Dedifferentiated amniotic fluid mesenchymal stem cell (primary cell): ENCODE measurements around the gene MAP4K4.

Experiments used
- DNase-seq: peaks from one replicate; pipeline ENCODE4 v3.0.0-alpha.2; 2016; ENCODE audit errors: extremely low spot score

The MAP4K4 gene

GRCh38 chr2:101870444-101870843, 172.9 kb downstream of the MAP4K4 start:
- DNase-seq: no peak

- no peak for DNase-seq
Measured at GRCh38 chr2:101871480-101871879, 174.0 kb downstream of the MAP4K4 start.

- DNase-seq: no peak
Measured at GRCh38 chr2:101872480-101872879, 175.0 kb downstream of the MAP4K4 start.

GRCh38 chr2:101873543-101873942, 176.0 kb downstream of the MAP4K4 start:
- no peak for DNase-seq

- no peak for DNase-seq
Measured at GRCh38 chr2:101874069-101874468, 176.6 kb downstream of the MAP4K4 start.

GRCh38 chr2:101879466-101879865, 182.0 kb downstream of the MAP4K4 start:
- DNase-seq: no peak

- no peak for DNase-seq
Measured at GRCh38 chr2:101881131-101881530, 183.6 kb downstream of the MAP4K4 start.

GRCh38 chr2:101882769-101883307, 185.3 kb downstream of the MAP4K4 start:
- no peak for DNase-seq

- peak; percentile 41 for DNase-seq
Measured at GRCh38 chr2:101883860-101884259, 186.4 kb downstream of the MAP4K4 start.

GRCh38 chr2:101884423-101884822, 186.9 kb downstream of the MAP4K4 start:
- no peak for DNase-seq

- no peak for DNase-seq
Measured at GRCh38 chr2:101887328-101887727, 189.8 kb downstream of the MAP4K4 start.

- DNase-seq: no peak
Measured at GRCh38 chr2:101889460-101890098, 192.1 kb downstream of the MAP4K4 start.

- no peak for DNase-seq
Measured at GRCh38 chr2:101892377-101892776, 194.9 kb downstream of the MAP4K4 start.

- DNase-seq: no peak
Measured at GRCh38 chr2:101893681-101894381, 196.3 kb downstream of the MAP4K4 start.

GRCh38 chr2:101895039-101895438, 197.5 kb downstream of the MAP4K4 start:
- no peak for DNase-seq

GRCh38 chr2:101895819-101896322, 198.4 kb downstream of the MAP4K4 start:
- DNase-seq: no peak

- no peak for DNase-seq
Measured at GRCh38 chr2:101897301-101897700, 199.8 kb downstream of the MAP4K4 start.

GRCh38 chr2:101899265-101899664, 201.8 kb downstream of the MAP4K4 start:
- DNase-seq: no peak

- no peak for DNase-seq
Measured at GRCh38 chr2:101899871-101900270, 202.4 kb downstream of the MAP4K4 start.

GRCh38 chr2:101900375-101900774, 202.9 kb downstream of the MAP4K4 start:
- no peak for DNase-seq

- DNase-seq: no peak
Measured at GRCh38 chr2:101901241-101901640, 203.7 kb downstream of the MAP4K4 start.

- DNase-seq: no peak
Measured at GRCh38 chr2:101902169-101902568, 204.7 kb downstream of the MAP4K4 start.

GRCh38 chr2:101904916-101905315, 207.4 kb downstream of the MAP4K4 start:
- DNase-seq: no peak
